Hepatocyte (in vitro differentiated cells): ENCODE results near the gene APLP1. TPM values are rescaled to one million over a fixed set of nuclear protein-coding genes. Genes with fewer than 3 reads are reported as not detected.

ENCODE experiments used
- DNase-seq: peaks from one replicate; pipeline ENCODE4 v3.0.0-alpha.2; 2016; ENCODE audit warnings: low spot score
- H2AFZ ChIP-seq: fragments of 200-600 bp; sonication (generic); 2 replicates; pipeline ENCODE4 v1.6.0; 2016; ENCODE audit warnings: antibody characterized with exemption, mild to moderate bottlenecking
- H3K27ac ChIP-seq: fragments of 200-600 bp; sonication (generic); 2 replicates; pipeline ENCODE4 v1.5.1; 2016; ENCODE audit warnings: mild to moderate bottlenecking
- H3K27me3 ChIP-seq: fragments of 200-600 bp; sonication (generic); 2 replicates; pipeline ENCODE4 v1.6.1; 2016
- H3K36me3 ChIP-seq: fragments of 200-600 bp; sonication (generic); replicated peaks from 2 replicates; pipeline ENCODE4 v1.5.1; 2016; ENCODE audit warnings: low read depth; ENCODE audit not compliant: insufficient read depth
- H3K4me1 ChIP-seq: fragments of 200-600 bp; sonication (generic); 2 replicates; pipeline ENCODE4 v1.5.1; 2016; ENCODE audit warnings: mild to moderate bottlenecking, moderate library complexity; ENCODE audit not compliant: insufficient read depth
- H3K4me2 ChIP-seq: fragments of 200-600 bp; sonication (generic); 2 replicates; pipeline ENCODE4 v1.6.0; 2016
- H3K4me3 ChIP-seq: fragments of 200-600 bp; sonication (generic); 2 replicates; pipeline ENCODE4 v1.5.1; 2016; ENCODE audit warnings: mild to moderate bottlenecking
- H3K79me2 ChIP-seq: fragments of 200-600 bp; sonication (generic); 2 replicates; pipeline ENCODE4 v1.6.0; 2017; ENCODE audit warnings: mild to moderate bottlenecking
- H3K9me2 ChIP-seq: fragments of 200-600 bp; sonication (generic); replicated peaks from 2 replicates; pipeline ENCODE4 v1.6.0; 2017; ENCODE audit warnings: mild to moderate bottlenecking; ENCODE audit not compliant: insufficient read depth
- H3K9me3 ChIP-seq: fragments of 200-600 bp; sonication (generic); 2 replicates; pipeline ENCODE4 v1.5.1; 2016; ENCODE audit warnings: low read depth, mild to moderate bottlenecking
- H4K20me1 ChIP-seq: fragments of 200-600 bp; sonication (generic); 2 replicates; pipeline ENCODE4 v1.6.0; 2016; ENCODE audit warnings: mild to moderate bottlenecking; ENCODE audit not compliant: insufficient read depth, poor library complexity, severe bottlenecking
- EZH2 ChIP-seq: fragments of 200-600 bp; sonication (generic); IDR thresholded peaks from 2 replicates; pipeline ENCODE4 v1.6.1; 2016; ENCODE audit warnings: antibody characterized with exemption, mild to moderate bottlenecking, borderline replicate concordance
- EZH2phosphoT487 ChIP-seq: fragments of 200-600 bp; sonication (generic); IDR thresholded peaks from one replicate; pipeline ENCODE4 v1.6.1; 2018; ENCODE audit warnings: antibody characterized with exemption, mild to moderate bottlenecking, low read depth, moderate library complexity; ENCODE audit not compliant: unreplicated experiment, severe bottlenecking
- WGBS: methylation state at CpG from one replicate; pipeline ENCODE4 v1.1.6; 2016; ENCODE audit warnings: low lambda C conversion rate; ENCODE audit errors: missing lambda C conversion rate; 5-methylcytosine and 5-hydroxymethylcytosine counted together
- polyA plus RNA-seq: library from polyadenylated mRNA; unstranded; fragments of >200 nt; fragmentation: Nextera tagmentation; extraction: Ambion mirVana; gene quantifications from 2 replicates; pipeline ENCODE4 v1.2.1, GENCODE V29; 2016
- small RNA-seq: library from RNA; depleted of rRNA; stranded (forward); fragments of <200 nt; gene quantifications from one replicate; pipeline ENCODE3, GENCODE V24; 2014
- total RNA-seq: library from RNA; depleted of rRNA; stranded (reverse); fragments of >200 nt; gene quantifications from 2 replicates; pipeline ENCODE4 v1.2.3, GENCODE V29; 2014
- TF ChIP-seq, protein P1 (sequence below): fragments of 200-600 bp; sonication (generic); IDR thresholded peaks from 2 replicates; pipeline ENCODE4 v1.5.1; 2016; ENCODE audit warnings: antibody characterized with exemption, mild to moderate bottlenecking; ENCODE audit not compliant: poor library complexity

APLP1 gene
- total and polyA plus RNA-seq, 2 experiments from 2014 or later: 29.0 to 115 TPM

DNA sequence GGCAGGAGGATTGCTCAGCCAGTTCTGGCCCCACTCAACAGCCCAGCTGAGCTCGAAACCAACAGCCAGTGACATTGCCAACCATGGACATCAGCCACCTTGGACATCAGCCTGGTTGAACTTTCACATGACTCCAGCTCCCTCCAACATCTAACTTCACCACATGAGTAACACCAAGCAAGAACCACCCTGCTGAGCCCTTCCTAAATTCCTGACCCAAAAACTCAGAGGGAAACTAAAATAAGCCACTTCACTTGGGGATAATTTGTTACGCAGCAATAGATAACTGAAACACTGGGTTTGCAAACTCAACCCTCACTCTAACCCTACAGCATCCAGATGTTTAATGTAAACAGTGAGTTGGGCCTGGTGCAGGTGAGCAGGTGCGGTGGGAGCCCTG lies 57.1 kb downstream of the APLP1 start:
- no peaks in the 10 kb centered on the region for H3K36me3 ChIP-seq
- no peaks in the 10 kb centered on the region for H3K9me3 ChIP-seq
- no peak for DNase-seq
- WGBS: 87% methylated on average over 3 of the region's 3 CpGs
- no peaks in the 10 kb centered on the region for H3K79me2 ChIP-seq
- H3K27ac ChIP-seq: no peak overlapping the region
- no peaks in the 10 kb centered on the region for H4K20me1 ChIP-seq
- no peak for TF ChIP-seq EZH2
- TF ChIP-seq, protein P1, sequence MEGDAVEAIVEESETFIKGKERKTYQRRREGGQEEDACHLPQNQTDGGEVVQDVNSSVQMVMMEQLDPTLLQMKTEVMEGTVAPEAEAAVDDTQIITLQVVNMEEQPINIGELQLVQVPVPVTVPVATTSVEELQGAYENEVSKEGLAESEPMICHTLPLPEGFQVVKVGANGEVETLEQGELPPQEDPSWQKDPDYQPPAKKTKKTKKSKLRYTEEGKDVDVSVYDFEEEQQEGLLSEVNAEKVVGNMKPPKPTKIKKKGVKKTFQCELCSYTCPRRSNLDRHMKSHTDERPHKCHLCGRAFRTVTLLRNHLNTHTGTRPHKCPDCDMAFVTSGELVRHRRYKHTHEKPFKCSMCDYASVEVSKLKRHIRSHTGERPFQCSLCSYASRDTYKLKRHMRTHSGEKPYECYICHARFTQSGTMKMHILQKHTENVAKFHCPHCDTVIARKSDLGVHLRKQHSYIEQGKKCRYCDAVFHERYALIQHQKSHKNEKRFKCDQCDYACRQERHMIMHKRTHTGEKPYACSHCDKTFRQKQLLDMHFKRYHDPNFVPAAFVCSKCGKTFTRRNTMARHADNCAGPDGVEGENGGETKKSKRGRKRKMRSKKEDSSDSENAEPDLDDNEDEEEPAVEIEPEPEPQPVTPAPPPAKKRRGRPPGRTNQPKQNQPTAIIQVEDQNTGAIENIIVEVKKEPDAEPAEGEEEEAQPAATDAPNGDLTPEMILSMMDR: no peak
- TF ChIP-seq EZH2phosphoT487: no peak
- H3K4me3 ChIP-seq: no peak overlapping the region
- H3K4me1 ChIP-seq: no peaks in the 10 kb centered on the region
- H2AFZ ChIP-seq: no peak overlapping the region
- H3K9me2 ChIP-seq: no peaks in the 10 kb centered on the region
- H3K27me3 ChIP-seq: no peaks in the 10 kb centered on the region
- H3K4me2 ChIP-seq: no peak overlapping the region

DNA sequence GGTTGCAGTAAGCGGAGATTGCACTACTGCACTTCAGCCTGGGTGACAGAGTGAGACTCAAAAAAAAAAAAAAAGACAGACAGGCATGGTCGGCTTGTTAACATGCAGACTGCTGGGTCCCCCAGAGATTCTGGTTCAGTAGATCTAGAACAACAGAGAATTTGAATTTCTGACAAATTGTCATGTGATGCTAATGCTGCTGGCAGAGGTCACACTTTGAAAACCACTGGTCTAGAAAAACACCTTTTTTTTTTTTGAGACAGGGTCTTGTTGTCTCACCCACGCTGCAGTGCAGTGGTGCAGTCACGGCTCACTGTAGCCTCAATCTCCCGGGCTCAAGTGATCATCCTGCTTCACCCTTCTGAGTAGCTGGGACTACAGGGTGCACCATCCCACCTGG lies 60.1 kb downstream of the APLP1 start:
- no peak overlapping the region for H3K4me2 ChIP-seq
- no peaks in the 10 kb centered on the region for H4K20me1 ChIP-seq
- TF ChIP-seq EZH2: no peak
- TF ChIP-seq, protein P1: no peak
- TF ChIP-seq EZH2phosphoT487: no peak
- no peak overlapping the region for H2AFZ ChIP-seq
- no peaks in the 10 kb centered on the region for H3K9me2 ChIP-seq
- no peaks in the 10 kb centered on the region for H3K36me3 ChIP-seq
- H3K27ac ChIP-seq: no peak overlapping the region
- no peaks in the 10 kb centered on the region for H3K4me1 ChIP-seq
- H3K4me3 ChIP-seq: no peak overlapping the region
- 91% methylated on average over 5 of the region's 5 CpGs for WGBS
- H3K27me3 ChIP-seq: no peaks in the 10 kb centered on the region
- DNase-seq: no peak
- H3K9me3 ChIP-seq: no peaks in the 10 kb centered on the region
- no peaks in the 10 kb centered on the region for H3K79me2 ChIP-seq

Small RNA genes lying within 50 kb of the gene (small RNA-seq; reads per million reads assigned to genes)
- gene RN7SL402P: not detected

Other genes starting within 250 kb of the APLP1 start
- gene RBM42, start 239.5 kb upstream of the APLP1 start, total RNA-seq: 43.3 and 43.6 TPM in 2 replicates
- 113 and 125 TPM in 2 replicates for gene RBM42, start 239.5 kb upstream of the APLP1 start, polyA plus RNA-seq
- 1.0 and 1.4 TPM in 2 replicates for gene ETV2, start 226.8 kb upstream of the APLP1 start, total RNA-seq
- 0.79 and 3.5 TPM in 2 replicates for gene ETV2, start 226.8 kb upstream of the APLP1 start, polyA plus RNA-seq
- gene COX6B1, start 220.3 kb upstream of the APLP1 start, total RNA-seq: 586 and 603 TPM in 2 replicates
- 635 and 692 TPM in 2 replicates for gene COX6B1, start 220.3 kb upstream of the APLP1 start, polyA plus RNA-seq
- gene UPK1A, start 202.1 kb upstream of the APLP1 start, total RNA-seq: 3.6 and 7.8 TPM in 2 replicates
- gene UPK1A, start 202.1 kb upstream of the APLP1 start, polyA plus RNA-seq: 19.6 and 27.5 TPM in 2 replicates
- gene ZBTB32, start 164.0 kb upstream of the APLP1 start, total RNA-seq: not detected in 2 replicates
- 0.11 and 0.80 TPM in 2 replicates for gene ZBTB32, start 164.0 kb upstream of the APLP1 start, polyA plus RNA-seq
- gene KMT2B, start 150.6 kb upstream of the APLP1 start, total RNA-seq: 6.9 and 12.8 TPM in 2 replicates
- 9.3 and 10.7 TPM in 2 replicates for gene KMT2B, start 150.6 kb upstream of the APLP1 start, polyA plus RNA-seq
- gene IGFLR1, start 126.1 kb upstream of the APLP1 start, total RNA-seq: 3.6 and 5.6 TPM in 2 replicates
- gene IGFLR1, start 126.1 kb upstream of the APLP1 start, polyA plus RNA-seq: 4.5 and 4.6 TPM in 2 replicates
- 11.4 and 27.4 TPM in 2 replicates for gene U2AF1L4, start 123.2 kb upstream of the APLP1 start, total RNA-seq
- 60.7 and 76.0 TPM in 2 replicates for gene U2AF1L4, start 123.2 kb upstream of the APLP1 start, polyA plus RNA-seq
- gene PSENEN, start 122.9 kb upstream of the APLP1 start, total RNA-seq: 24.8 and 39.1 TPM in 2 replicates
- gene PSENEN, start 122.9 kb upstream of the APLP1 start, polyA plus RNA-seq: 106 and 127 TPM in 2 replicates
- gene LIN37, start 120.0 kb upstream of the APLP1 start, total RNA-seq: 7.9 and 12.0 TPM in 2 replicates
- gene LIN37, start 120.0 kb upstream of the APLP1 start, polyA plus RNA-seq: 13.6 and 17.6 TPM in 2 replicates
- 7.1 and 14.2 TPM in 2 replicates for gene HSPB6, start 111.5 kb upstream of the APLP1 start, total RNA-seq
- 235 and 240 TPM in 2 replicates for gene HSPB6, start 111.5 kb upstream of the APLP1 start, polyA plus RNA-seq
- gene PROSER3, start 110.4 kb upstream of the APLP1 start, total RNA-seq: 3.7 and 12.2 TPM in 2 replicates
- 26.5 and 30.7 TPM in 2 replicates for gene PROSER3, start 110.4 kb upstream of the APLP1 start, polyA plus RNA-seq
- 0.84 and 6.7 TPM in 2 replicates for gene ARHGAP33, start 93.0 kb upstream of the APLP1 start, total RNA-seq
- 7.9 and 11.4 TPM in 2 replicates for gene ARHGAP33, start 93.0 kb upstream of the APLP1 start, polyA plus RNA-seq
- gene PRODH2, start 55.7 kb upstream of the APLP1 start, total RNA-seq: 5.1 and 6.8 TPM in 2 replicates
- gene PRODH2, start 55.7 kb upstream of the APLP1 start, polyA plus RNA-seq: 7.1 and 13.9 TPM in 2 replicates
- gene NPHS1, start 16.1 kb upstream of the APLP1 start, total RNA-seq: 0.30 and 0.36 TPM in 2 replicates
- gene NPHS1, start 16.1 kb upstream of the APLP1 start, polyA plus RNA-seq: 0.15 and 0.76 TPM in 2 replicates
- 0.12 and 1.4 TPM in 2 replicates for gene KIRREL2, start 11.7 kb upstream of the APLP1 start, total RNA-seq
- 0.64 and 2.3 TPM in 2 replicates for gene KIRREL2, start 11.7 kb upstream of the APLP1 start, polyA plus RNA-seq
- gene NFKBID, start 32.0 kb downstream of the APLP1 start, total RNA-seq: 2.7 and 3.9 TPM in 2 replicates
- 7.3 and 10.8 TPM in 2 replicates for gene NFKBID, start 32.0 kb downstream of the APLP1 start, polyA plus RNA-seq
- gene HCST, start 34.0 kb downstream of the APLP1 start, total RNA-seq: 0.97 and 1.4 TPM in 2 replicates
- 3.9 and 4.8 TPM in 2 replicates for gene HCST, start 34.0 kb downstream of the APLP1 start, polyA plus RNA-seq
- gene TYROBP, start 39.7 kb downstream of the APLP1 start, total RNA-seq: 2.8 and 5.9 TPM in 2 replicates
- 2.9 and 4.9 TPM in 2 replicates for gene TYROBP, start 39.7 kb downstream of the APLP1 start, polyA plus RNA-seq
- gene LRFN3, start 67.8 kb downstream of the APLP1 start, total RNA-seq: 4.7 and 5.3 TPM in 2 replicates
- gene LRFN3, start 67.8 kb downstream of the APLP1 start, polyA plus RNA-seq: 15.6 and 19.2 TPM in 2 replicates
- gene SDHAF1, start 126.6 kb downstream of the APLP1 start, total RNA-seq: 34.4 and 36.5 TPM in 2 replicates
- 23.9 and 28.6 TPM in 2 replicates for gene SDHAF1, start 126.6 kb downstream of the APLP1 start, polyA plus RNA-seq
- 6.5 and 8.9 TPM in 2 replicates for gene SYNE4, start 140.2 kb downstream of the APLP1 start, total RNA-seq
- gene SYNE4, start 140.2 kb downstream of the APLP1 start, polyA plus RNA-seq: 19.8 and 21.1 TPM in 2 replicates
- gene ALKBH6, start 145.6 kb downstream of the APLP1 start, total RNA-seq: 14.2 and 24.1 TPM in 2 replicates
- gene ALKBH6, start 145.6 kb downstream of the APLP1 start, polyA plus RNA-seq: 31.1 and 33.7 TPM in 2 replicates
- 5.1 and 12.8 TPM in 2 replicates for gene CLIP3, start 164.3 kb downstream of the APLP1 start, total RNA-seq
- 19.5 and 21.8 TPM in 2 replicates for gene CLIP3, start 164.3 kb downstream of the APLP1 start, polyA plus RNA-seq
- 4.5 and 6.8 TPM in 2 replicates for gene THAP8, start 185.7 kb downstream of the APLP1 start, total RNA-seq
- 23.1 and 24.1 TPM in 2 replicates for gene THAP8, start 185.7 kb downstream of the APLP1 start, polyA plus RNA-seq
- gene WDR62, start 186.3 kb downstream of the APLP1 start, total RNA-seq: 1.8 and 2.1 TPM in 2 replicates
- 1.2 and 4.6 TPM in 2 replicates for gene WDR62, start 186.3 kb downstream of the APLP1 start, polyA plus RNA-seq
- not detected in 2 replicates for gene OVOL3, start 242.6 kb downstream of the APLP1 start, total RNA-seq
- gene OVOL3, start 242.6 kb downstream of the APLP1 start, polyA plus RNA-seq: not detected in 2 replicates
- 19.3 and 21.7 TPM in 2 replicates for gene POLR2I, start 246.3 kb downstream of the APLP1 start, total RNA-seq
- gene POLR2I, start 246.3 kb downstream of the APLP1 start, polyA plus RNA-seq: 104 and 115 TPM in 2 replicates
- 108 and 123 TPM in 2 replicates for gene TBCB, start 246.9 kb downstream of the APLP1 start, total RNA-seq
- 149 and 179 TPM in 2 replicates for gene TBCB, start 246.9 kb downstream of the APLP1 start, polyA plus RNA-seq